HL-60 (cell line): ENCODE results near the gene BDH1.

Source experiments
- CTCF ChIP-seq: IDR thresholded peaks from one replicate; pipeline ENCODE4 v1.5.1; 2011; ENCODE audit warnings: low read length, control low read depth, inconsistent platforms; ENCODE audit not compliant: insufficient read depth
- GABPA ChIP-seq: IDR thresholded peaks from 2 replicates; pipeline ENCODE4 v1.6.1; 2012; ENCODE audit warnings: low read depth
- POLR2AphosphoS5 ChIP-seq: IDR thresholded peaks from 2 replicates; pipeline ENCODE4 v1.6.1; 2012; ENCODE audit warnings: low read depth
- REST ChIP-seq: IDR thresholded peaks from 2 replicates; pipeline ENCODE4 v1.6.1; 2012; ENCODE audit warnings: low read depth; ENCODE audit not compliant: insufficient replicate concordance
- SPI1 ChIP-seq: IDR thresholded peaks from 2 replicates; pipeline ENCODE4 v1.6.1; 2012; ENCODE audit warnings: low read depth, mild to moderate bottlenecking, borderline replicate concordance

- TF ChIP-seq CTCF: no peak
- no peak for TF ChIP-seq POLR2AphosphoS5
- no peak for TF ChIP-seq GABPA
- no peak for TF ChIP-seq REST
- no peak for TF ChIP-seq SPI1
Observed at GRCh38 chr3:197508051-197508451, 47.7 kb downstream of the BDH1 start.
